ENCODE data around the gene KRT17. TPM values are rescaled to one million over a fixed set of nuclear protein-coding genes. Genes with fewer than 3 reads are reported as not detected.

KRT17 gene
- total RNA-seq, 1 donor, result 14.7 TPM

- H3K4me3 ChIP-seq (ENCODE audit: low read depth, low read length), result no peak overlapping the region
- TF ChIP-seq CTCF (IDR thresholded peaks at IDR 0.05; ENCODE audit: insufficient read depth, low read depth, low read length), result no peak
- DNase-seq (ENCODE audit: low read depth), result no peak
These were observed 13.8 kb upstream of the KRT17 start for GRCh38 chr17:41638194-41638593.

GRCh38 chr17:41636652-41637051 lies 12.3 kb upstream of the KRT17 start:
- no peak overlapping the region for H3K4me3 ChIP-seq (ENCODE audit: low read depth, low read length)
- no peak for TF ChIP-seq CTCF (IDR thresholded peaks at IDR 0.05; ENCODE audit: insufficient read depth, low read depth, low read length)
- no peak for DNase-seq (ENCODE audit: low read depth)

- peak; percentile 60 for DNase-seq (ENCODE audit: low read depth)
- no peak overlapping the region for H3K4me3 ChIP-seq (ENCODE audit: low read depth, low read length)
- no peak for TF ChIP-seq CTCF (IDR thresholded peaks at IDR 0.05; ENCODE audit: insufficient read depth, low read depth, low read length)
These were observed 11.0 kb upstream of the KRT17 start for GRCh38 chr17:41635121-41636097.

- DNase-seq (ENCODE audit: low read depth), result no peak
- H3K4me3 ChIP-seq (ENCODE audit: low read depth, low read length), result no peak overlapping the region
These were observed 10.3 kb upstream of the KRT17 start for GRCh38 chr17:41634639-41635038.

GRCh38 chr17:41633556-41634199 lies 9.3 kb upstream of the KRT17 start:
- TF ChIP-seq CTCF (IDR thresholded peaks at IDR 0.05; ENCODE audit: insufficient read depth, low read depth, low read length), result no peak
- DNase-seq (ENCODE audit: low read depth), result no peak
- H3K4me3 ChIP-seq (ENCODE audit: low read depth, low read length), result no peak overlapping the region

More at GRCh38 chr17:41634639-41635038, 10.3 kb upstream of the KRT17 start:
- no peak for TF ChIP-seq CTCF (IDR thresholded peaks at IDR 0.05; ENCODE audit: insufficient read depth, low read depth, low read length)

- DNase-seq (ENCODE audit: low read depth), result no peak
- H3K4me3 ChIP-seq (ENCODE audit: low read depth, low read length), result no peak overlapping the region
- no peak for TF ChIP-seq CTCF (IDR thresholded peaks at IDR 0.05; ENCODE audit: insufficient read depth, low read depth, low read length)
These were observed 8.2 kb upstream of the KRT17 start for GRCh38 chr17:41632482-41633105.

All from fibroblast of villous mesenchyme (primary cell).